NCI-H1930 (cell line): ENCODE measurements around the gene RNU1-3.
A peak's percentile ranks its signal among the peaks of the same experiment; 100 is the strongest.
"Not testable (repeated sequence)": the region's sequence is repeated elsewhere in the genome, so short reads cannot be mapped to it uniquely, and the experiment has no call there.

ENCODE experiments used
- DNase-seq, 2 experiments: peaks; one replicate each; lab custom pipeline; 2025; lab: John Stamatoyannopoulos, UW

Gene RNU1-3

DNA sequence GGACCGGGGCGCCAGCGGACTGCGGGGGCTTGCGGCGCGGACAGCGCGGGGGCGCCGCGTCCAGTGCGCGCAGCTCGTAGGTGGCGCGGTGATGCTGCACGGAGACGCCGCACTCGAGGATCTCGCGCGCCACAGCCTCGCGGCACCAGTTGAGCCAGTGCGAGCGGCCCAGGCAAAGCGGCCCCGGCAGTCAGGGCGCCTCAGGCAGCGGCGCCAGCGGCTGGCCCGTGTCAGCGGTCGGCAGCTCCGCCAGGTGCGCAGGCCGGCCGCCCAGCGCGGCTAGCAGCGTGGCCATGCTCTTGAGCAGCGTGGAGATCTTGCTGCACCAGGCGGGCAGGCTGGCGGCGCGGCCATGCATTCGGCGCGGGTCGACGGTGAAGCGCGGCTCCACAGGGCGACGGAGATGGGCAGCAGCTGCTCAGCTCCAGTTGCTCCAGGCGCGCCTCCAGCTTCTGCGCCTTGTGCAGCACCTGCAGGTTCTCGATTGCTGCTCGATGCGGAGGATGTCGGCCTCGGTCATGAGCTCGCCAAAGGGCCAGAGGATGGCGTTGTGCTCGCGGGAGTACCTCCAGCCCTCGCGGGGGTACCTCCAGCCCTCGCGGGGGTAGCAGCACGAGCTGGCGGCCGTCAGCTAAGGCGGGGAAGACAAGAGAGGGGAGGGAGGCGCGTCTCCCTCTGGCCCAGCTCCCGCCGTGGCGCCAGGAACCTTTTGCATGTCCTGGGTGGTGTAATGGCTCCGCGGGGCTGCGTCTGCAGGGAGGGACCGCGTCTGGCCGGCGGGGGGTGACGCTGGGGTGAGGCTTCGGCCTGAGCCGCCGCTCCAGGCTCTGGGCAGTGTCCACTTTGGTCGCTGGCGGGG lies 26.9 kb upstream of the RNU1-3 start:
- not testable (repeated sequence) for DNase-seq

DNA sequence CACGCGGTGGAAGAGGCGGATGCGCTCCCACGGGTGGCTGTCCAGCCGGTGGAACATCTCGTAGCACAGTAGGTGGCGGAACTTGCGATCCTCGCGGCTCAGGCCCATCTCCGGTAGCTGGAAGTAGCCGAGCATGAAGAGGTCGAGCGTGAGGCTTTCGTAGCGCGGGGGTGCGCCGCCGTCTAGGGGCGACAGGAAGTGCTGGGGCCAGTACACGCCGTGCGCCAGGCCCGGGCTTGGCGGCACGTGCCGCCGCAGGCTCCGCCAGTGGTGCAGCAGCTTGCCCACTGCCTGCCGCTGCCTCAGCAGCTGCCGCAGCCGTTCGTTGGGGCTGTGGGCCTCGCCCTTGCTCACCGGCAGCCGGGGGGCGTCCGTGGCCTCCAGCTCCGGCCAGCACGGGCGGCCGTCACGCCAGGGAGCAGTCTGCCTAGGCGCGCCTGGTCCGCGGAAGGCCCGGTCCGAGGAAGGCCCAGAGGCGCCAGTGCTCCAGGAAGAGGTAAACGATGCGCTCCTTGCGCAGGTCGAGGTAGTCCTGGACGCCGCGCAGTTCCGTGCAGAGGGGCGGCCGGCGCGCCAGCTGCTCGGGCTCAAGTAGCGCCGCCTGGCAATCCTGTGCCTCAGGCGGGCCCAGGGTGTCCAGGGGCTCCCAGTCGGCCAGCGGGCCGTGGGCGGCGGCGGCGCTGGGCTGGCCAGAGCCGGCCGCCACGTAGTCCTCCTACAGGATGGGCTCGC lies 26.1 kb upstream of the RNU1-3 start:
- DNase-seq: not testable (repeated sequence)

DNA sequence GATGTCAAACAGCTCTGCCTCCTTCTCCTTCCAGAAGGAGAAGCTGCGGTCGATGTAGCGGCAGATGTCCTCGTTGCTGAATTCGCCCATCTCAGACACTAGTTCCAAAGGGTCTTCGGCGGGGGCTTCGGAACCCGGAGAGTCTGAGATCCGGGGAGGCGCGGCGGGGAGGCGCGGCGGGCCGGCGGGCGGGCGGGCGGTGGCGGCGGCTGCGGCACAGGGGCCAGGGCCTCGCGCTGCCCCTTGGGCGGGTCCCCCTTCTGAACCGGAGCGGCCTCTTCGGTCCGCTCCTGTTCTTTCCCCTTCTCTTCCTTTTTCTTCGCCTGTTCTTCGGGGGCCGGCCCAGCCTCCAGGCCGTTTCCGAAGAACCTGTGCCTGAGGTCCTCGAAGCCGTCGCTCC lies 25.5 kb upstream of the RNU1-3 start:
- not testable (repeated sequence) for DNase-seq

DNA sequence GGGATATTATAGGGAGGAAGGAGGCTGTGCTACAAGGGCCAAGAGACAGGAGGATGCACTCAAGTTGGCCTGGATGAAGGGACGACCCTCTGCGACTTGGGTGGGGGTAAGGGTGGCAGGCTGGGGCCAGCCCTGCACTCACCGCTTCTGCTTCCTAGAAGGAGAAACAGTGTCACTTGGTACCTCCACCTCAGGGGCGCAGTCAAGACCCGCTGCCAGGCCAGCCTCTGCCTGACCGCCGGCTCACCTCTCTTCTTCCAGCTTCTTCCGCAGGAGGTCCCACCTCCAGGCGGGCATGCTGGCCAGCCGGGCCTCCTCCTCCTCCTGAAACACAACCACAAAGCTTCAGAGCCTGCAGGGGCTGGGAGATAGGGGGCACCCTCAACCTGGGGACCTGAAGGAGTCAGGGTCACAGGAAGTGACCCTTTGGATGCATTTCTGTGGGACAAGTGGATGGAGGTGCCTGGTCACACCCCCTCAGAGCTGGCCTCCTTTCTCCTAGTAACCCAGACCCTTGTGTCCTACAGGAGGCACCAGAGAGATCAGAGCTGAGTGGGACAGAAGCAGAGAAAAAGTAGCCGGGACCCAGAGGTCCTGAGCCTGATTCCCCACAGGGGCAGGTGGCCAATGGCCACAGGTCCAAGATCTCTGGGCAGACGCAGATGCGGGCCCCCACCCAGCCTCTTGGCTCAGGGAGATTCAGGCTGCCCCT lies 24.4 kb upstream of the RNU1-3 start:
- DNase-seq: not testable (repeated sequence)

DNA sequence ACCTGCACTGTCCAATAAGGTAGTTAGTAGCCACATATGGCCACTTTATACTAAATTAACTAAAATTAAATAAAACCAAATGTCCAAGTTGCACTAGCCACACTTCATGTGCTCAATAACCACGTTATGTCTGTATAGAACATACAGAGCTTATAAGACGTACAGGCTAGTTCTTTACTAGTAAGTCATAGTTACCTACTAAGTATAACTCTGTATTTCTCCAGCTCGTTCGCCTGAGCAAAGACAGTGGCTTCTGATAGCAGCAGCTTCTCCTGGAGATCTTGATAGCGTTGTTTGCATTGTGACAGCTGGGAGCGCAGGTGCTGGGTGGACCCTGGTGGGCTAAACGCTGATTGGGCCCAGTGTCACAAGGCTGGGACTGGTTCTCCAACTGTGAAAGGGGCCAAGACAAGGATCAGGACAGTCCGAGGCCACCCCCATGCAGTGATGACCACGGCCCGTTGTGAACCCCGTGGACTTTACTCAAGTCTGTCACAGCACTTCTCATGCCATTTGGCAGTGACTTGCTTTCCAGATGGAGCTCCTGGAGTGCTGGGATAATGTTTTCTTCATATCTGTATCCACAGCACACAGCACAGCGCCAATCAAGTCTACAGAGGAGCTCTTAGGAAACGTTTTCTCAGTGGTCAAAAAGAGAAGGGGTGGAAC lies 20.5 kb upstream of the RNU1-3 start:
- not testable (repeated sequence) for DNase-seq

DNA sequence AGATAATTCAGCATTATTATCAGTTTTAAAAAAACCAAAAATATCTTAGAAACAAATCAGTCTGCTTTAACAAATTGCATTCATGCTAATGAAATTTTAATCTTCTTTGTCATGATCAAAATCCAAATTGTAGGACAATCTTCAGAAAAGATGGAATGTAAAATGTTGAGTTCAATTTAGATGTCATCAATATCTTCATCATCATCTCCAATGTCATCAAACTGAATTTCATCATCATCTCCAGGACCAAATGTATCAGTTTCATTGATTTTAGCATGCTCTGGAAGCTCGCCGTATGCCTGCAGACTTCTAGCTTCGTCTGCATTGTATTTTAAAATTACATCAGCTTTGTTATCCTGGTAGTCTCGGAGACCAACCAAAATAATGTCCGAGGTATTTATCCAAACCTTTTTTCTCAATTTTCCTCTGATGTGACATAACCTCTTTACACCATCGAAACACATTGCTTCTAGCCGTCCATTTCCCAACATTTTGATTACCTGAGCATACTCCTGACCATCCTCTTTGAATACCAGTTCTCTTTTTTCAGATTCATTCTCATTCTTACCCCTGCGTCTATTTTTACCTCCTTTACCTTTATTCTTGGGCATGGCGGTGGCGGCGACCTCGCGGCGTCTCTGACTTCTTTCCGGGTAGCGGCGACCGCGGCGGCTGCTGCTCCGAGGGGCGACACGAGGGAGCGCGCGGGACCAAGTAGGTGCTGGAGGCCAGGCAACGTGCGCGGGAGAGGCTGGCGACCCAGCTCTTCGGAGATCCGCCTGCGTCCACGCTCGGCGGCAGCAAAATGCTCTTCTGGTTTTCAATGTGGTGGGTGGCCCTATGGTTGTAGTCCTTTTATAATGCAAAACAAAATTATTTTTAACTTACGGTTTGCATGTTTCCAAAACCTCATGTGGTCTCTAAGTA lies 19.0 kb upstream of the RNU1-3 start:
- DNase-seq: not testable (repeated sequence)

DNA sequence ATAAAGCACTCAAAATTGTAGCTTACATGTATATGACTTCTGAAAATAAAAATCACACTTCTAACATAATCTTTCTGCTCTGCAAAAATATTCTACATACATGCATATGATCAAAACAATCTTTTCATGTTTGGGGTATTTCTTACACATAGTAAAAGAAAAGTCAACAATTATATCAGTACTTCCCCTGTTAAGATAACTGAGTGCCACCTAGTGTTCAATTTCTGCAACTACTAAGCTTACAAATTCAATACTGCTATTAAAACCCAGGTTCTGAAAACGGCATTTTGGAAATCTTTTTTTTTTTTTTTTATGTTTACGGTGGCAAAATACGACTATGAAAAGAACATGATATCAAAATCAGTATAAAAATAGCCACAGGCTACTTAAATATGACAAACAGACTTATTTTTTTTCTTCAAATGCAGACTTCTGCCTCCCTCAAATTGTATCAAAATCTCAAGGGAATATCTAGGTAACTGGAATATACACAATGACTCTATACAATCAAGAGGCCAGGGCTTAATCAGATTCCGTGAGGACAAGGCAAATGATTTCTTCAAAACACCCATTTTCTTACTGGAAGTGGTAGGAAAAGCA lies 18.1 kb upstream of the RNU1-3 start:
- DNase-seq: not testable (repeated sequence)

DNA sequence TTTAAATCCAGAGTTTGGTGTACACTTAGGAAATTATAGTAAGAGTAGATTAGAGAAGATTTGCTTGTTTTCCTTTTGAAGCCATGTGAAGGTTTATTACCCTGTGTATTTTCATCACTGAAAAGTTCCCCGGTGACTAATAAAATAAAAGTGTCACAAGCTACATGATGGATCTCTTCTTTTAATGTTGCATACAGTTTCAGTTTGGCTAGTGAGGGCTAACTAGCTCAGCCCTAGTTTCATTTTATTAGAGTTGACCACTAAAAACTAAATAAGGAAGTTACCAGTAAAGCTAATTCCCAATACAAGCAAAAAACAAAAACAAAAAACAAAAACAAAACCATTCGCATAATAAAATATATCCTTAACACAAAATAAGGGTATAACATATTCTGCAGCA lies 17.4 kb upstream of the RNU1-3 start:
- DNase-seq: not testable (repeated sequence)

DNA sequence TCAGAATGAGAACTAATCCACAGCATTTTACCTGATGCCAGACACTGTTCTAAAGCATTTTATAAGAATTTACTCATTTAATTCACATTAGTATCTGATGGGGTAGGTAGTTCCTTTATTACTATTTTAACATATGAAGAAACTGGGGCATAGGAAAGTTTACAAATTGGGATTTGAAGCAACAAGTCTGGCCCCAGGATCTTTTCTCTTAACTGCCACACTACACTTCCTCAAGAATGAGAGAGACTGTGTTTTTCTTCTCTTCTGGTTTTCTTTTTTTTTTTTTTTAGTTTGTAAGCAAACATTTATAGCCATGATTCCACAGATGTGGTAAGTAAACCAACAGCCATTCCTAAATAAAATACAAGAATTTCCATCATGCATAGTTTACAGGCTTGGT lies 16.1 kb upstream of the RNU1-3 start:
- DNase-seq: not testable (repeated sequence)

DNA sequence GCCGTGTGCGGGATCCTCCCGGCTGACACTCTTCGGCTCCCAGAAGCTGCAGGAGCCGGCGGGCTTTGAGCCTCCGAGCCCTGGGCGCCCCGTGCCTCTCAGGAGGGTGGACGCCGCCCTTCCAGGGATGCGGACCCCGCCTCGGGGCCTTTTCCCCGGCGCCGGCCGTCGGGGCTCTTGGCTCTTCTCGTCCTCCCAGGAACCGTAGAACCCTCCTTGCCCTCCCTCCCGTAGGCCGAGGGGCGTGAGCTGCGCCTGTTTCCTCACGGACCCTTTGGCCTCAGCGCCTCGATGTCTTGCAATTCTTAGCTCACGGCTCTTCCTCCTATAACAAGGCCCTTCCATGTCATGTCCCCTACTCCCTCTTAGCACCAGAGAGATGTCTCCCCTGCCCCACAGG lies 13.6 kb upstream of the RNU1-3 start:
- not testable (repeated sequence) for DNase-seq

DNA sequence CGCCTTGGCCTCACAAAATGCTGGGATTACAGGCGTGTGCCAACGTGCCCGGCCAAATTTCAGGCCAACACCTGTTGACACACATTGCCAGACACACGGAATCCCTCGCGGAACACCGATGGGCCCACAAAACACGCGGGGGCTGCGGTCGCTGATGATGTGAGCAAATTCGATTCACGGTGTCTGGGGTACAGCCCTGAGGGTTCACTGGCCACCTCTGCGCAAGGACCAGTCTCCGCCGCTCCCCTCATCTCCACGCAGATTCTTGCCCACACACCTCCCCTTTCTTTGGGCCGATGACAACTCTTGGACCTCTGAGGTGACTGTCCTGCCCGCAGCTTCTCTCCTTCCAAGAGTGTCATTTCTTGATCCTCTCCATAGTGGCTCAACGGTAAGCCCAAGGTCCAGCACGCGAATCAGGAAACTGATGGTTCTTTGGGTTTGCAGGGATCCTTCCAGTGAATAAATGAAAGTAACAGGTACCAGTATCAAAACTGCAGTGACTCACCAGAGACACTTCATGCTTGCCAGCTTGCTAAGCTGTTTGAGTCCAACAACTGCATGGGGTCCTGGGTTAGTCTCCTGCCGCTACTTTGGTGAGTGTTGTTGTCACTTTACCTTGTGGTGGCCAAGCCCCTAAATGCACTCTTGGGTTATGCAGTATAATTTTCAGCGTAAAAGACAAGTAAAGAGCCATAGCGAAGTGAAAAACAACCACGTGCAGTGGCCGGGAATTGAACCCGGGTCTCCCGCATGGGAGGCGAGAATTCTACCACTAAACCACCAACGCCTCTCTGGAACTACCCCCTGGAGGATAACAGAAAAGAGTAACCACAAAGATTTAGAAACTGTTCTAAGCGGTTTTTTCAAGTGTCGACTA lies 11.0 kb upstream of the RNU1-3 start:
- DNase-seq: peak in 1 of 2 experiments; percentile 1

DNA sequence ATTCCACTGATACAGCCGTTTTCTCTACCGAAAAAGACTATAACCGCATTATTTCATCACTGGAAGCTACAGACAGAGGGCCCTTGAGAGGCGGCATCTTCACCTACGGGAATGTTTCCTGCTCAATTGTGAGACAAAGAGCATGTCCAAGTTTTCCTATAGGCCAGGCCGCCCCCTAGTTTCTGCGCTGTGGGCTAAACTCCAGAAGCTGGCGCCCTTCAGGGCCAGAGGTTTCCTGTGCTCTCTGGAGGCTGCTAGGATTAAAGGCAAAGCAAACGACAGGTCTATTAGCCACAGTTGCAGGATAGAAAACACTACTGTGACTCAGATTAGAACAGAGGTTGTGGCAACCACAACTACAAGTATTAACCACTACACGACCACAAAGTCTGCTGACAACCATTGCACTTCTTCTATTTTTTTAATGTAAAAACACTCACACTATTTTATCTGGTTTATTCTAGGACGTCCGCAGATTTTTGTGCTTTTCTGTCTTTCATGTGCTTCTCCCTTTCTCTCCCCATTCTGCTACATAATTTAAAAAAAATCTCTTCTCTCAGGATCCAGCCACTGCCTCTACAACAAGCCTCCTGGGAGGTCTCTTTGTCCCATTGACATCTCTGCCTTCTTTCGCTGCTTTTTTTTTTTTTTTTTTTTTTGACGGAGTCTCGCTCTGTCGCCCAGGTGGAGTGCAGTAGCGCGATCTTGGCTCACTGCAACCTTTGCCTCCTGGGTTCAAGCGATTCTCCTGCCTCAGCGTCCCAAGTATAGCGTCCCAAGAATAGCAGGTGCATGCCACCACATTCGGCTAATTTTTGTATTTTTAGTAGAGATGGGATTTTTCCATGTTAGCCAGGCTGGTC lies 10.1 kb upstream of the RNU1-3 start:
- not testable (repeated sequence) for DNase-seq

DNA sequence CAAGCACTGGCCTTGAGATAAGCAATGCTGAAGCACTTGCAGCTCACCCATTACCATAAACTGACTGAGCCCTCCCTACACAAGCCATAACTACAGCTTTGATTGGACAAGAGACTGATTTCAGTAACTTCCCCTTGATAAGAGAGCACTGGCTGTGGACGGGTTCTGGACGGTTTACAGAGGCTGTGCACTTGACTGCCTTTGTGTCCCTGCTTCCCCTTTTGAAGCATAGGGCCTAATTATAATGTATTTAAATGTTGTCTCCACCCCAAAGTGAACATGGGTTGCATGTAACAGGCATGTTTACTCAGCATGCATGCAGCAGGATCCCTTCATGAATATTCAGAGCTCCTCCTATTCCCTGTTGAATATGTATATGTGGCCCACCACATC lies 8.4 kb upstream of the RNU1-3 start:
- DNase-seq: not testable (repeated sequence)

DNA sequence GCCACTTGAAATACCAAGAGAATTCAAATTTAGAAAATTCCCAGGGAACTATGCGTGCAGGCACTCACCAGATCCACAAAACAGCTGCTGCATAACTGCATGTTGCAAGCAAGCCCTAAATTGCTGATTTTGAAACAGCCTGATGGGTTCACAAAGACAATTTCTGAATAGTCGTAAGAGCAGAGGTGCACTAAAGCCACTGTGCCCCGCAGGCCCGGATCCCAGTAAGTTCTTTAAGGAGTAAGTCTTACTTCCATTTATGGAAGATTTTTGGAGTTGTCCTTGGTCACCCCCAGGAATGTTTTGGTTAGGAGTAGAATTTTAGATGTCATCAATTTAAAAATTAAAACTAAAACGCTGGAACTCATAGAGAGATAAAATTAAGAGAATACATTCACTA lies 7.2 kb upstream of the RNU1-3 start:
- not testable (repeated sequence) for DNase-seq

DNA sequence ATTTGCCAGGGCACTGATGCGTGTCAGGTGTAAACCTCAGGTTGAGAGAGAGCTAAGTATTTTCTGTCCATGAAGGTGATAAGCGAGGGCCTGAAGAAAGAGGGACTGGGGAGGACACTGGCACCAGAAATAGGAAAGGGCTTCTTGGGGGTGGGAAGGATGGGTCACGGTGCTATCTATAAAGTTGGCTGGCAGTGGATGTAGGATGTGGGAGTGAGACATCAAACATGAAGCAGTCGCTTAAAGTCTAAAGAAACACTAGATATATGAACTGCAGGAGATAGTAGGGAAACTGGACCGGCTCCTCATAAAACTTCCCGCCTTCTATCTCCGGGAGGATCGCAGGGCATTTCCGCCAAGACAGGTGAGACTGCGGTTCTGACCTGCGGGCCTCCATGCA lies 912 bp downstream of the RNU1-3 start:
- DNase-seq: not testable (repeated sequence)

DNA sequence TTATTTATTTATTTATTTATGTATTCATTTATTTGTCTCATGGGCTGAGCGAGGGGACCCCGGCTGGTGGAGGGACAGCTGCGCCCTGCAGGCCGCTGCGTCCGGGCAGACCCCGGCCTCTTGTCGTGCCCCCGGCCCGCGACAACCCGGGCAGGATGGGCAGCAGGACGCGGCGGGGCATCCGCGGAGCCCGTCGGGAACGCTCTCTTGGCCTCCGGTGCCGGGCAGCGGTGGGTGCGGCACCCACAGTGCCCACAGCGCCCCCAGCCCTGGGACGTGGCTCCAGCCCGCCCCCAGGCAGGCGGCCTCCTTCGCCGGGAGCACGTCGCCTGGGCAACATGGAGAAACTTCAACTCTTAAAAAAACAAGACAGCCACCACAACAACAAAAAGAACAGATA lies 8.5 kb downstream of the RNU1-3 start:
- not testable (repeated sequence) for DNase-seq

DNA sequence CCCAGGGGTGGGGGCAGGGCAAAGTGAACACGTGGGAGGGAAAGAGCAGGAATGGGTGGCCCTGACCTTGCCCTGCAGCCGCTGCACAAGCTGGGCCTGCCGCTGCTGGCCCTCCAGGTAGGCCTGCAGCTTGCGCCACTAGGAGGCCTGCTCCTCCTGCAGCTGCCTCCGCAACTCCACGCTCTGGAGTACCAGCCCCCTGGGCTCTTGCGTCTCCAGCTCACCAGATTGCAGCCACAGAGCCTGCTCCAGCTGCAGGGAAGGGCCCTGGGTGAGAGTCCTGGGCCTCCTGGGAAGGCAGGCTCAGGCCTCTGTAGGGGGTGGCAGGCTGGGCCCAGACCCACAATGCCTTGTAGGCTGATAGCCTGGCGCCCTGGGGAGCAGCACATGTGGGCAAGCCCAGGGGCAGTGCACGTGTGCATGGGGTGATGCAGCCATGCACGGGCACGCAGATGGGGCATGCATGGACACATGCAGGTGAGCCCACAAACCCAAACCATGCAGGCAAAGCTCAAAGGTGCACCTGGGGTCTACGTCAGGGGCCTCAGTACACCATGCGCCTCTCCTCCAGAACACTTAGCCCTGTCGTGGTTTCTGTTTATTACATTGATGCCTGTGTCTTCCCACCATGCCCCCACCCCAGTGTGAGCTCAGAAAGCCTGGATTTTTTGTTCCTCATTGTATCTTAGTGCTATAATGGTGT lies 9.6 kb downstream of the RNU1-3 start:
- DNase-seq: not testable (repeated sequence)

DNA sequence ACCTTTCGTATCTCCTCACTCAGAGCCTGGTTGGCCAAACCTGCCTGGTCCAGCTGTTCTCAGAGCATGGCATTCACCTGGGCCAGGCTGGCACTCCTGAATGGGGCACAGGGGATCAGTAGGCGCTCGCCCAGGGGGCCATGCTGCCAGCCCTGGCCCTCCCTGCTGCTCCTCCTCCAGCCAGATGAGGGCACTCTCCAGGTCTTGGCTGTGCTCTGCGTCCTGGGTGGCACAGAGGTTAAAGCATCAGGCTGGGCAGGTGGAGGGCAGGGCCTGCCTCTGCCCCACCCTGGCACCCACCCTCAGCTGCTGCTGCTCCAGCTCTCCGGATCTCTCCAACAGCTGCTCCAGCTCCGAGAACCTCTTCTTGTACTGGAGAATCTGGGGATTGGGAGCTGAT lies 10.2 kb downstream of the RNU1-3 start:
- not testable (repeated sequence) for DNase-seq
